Activated effector memory CD4-positive, alpha-beta T cell treated with Interleukin-2 at 50 U/mL for 16 hours (primary cell): ENCODE measurements around the gene ZNF774.
"Not testable (repeated sequence)": the region's sequence is repeated elsewhere in the genome, so short reads cannot be mapped to it uniquely, and the experiment has no call there.

Experiments used
- DNase-seq: peaks from one replicate; pipeline ENCODE4 v3.0.0-alpha.2; 2020

The ZNF774 gene

GRCh38 chr15:90393040-90393439, 41.0 kb downstream of the ZNF774 start:
- no peak for DNase-seq

DNA sequence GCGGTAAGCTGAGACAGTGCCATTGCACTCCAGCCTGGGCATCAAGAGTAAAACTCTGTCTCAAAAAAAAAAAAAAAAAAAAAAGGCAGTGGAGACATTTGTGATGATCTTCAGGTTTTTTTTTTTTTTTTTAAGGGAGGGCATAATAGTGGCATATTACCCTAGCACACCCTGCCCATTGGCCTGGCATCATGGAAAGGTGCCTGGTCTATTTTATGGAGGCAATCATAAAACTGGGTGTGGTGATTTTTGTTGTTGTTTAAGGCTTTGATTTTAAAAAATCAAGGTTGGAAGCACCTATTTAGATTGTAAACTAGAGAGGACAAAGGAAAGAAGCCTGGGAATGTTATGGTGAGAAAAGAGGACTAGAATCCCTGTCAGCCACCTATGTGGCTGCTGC, 42.0 kb downstream of the ZNF774 start:
- DNase-seq = no peak

GRCh38 chr15:90394748-90395442, 42.8 kb downstream of the ZNF774 start:
- DNase-seq = no peak

DNA sequence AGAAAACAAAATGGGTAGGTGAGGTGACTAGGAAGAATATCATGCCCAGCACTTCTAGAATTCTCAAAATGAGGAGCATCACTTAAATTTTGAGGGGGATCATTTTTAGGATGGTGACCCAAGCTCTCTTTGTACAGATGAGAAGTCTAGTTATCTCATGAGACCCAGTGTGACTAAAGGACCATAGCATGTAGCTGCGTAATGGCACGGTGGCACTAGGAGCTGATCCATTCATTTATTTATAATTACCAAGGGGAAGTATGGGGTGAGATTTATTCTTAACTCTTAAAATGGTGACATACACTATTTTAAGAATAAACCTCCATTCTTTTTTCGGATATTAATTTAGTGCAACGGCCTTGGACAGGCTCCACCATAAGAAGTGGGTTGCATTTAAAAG, 44.2 kb downstream of the ZNF774 start:
- DNase-seq = no peak

DNA sequence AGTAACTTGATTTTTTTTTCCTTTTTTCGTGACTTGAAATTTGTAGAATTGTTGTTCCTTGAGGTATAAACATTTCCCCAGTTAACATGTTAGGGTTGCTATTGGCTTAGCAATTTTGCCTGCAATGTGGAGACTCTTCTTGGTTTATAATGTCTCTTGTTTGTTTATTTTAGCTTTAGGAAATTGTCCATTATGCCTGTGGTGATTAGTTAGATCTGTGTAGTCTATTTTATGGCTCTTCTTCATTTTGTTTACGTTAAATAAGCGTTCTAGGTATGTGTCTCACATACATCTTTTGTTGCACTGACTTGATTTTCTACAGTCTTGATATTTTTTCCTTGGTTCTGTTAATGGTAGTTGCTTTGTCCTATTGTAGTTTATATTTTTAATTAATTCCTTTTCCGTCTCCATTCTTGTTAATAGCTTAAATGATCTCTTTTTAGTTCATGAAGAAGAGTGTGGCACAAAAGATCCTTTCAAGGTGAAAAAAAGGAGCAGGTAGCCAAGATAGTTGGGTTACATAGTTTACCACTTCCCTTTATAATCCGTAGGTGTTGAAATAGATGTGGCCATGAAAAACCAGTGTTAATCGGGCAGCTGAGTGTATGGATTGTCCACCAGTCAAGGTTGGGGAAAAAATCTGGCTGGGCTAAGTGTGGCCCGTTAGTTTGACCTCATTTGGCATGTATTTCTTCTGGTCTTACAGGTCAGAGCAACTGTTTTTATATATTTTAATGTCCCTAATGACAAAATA, 48.1 kb downstream of the ZNF774 start:
- no peak for DNase-seq

DNA sequence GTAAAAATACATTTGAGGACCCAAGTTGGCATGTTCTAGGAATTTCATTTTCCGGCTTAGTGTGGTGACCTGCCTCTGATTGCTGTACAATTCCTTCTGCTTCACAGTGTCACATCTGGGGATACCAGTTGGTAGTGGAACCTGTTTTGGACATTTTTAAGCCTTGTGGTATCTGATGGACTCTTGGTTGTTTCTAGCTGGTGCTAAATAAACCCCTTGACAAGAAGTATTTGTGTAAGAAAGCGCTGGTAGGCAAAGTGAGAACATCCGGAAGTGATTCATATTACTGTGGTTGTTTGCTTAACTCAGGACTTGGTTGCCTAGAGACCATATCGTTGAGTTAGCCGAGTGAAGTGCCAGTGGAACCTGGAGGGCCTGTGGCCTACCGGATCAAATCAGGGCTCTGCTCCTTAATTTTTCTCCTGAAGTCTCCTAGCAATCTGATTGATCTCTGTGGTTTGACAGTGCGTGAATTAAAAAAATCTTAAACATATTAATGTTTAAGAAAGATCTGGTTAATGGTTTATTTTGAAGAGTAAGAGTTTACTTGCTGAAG, 48.8 kb downstream of the ZNF774 start:
- DNase-seq = peak; percentile 26

DNA sequence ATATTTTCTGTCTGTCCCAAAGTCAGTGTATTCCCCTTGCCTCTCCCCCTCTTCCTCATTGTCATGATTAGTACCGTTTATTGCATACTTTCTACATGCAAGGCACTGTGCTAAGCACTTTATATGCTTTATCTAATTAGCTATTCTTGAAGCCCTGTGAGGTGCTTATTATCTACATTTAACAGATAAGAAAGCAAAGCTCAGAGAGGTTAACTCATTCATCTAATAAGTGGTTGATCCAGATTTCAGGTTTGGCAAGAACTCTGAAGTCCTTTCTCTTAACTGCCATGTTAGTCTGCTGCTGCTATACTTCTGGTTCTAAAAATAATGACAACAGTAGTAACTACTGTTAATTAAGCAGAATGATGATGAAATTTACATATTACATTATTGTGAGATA, 49.4 kb downstream of the ZNF774 start:
- no peak for DNase-seq

GRCh38 chr15:90402223-90402622, 50.1 kb downstream of the ZNF774 start:
- no peak for DNase-seq

DNA sequence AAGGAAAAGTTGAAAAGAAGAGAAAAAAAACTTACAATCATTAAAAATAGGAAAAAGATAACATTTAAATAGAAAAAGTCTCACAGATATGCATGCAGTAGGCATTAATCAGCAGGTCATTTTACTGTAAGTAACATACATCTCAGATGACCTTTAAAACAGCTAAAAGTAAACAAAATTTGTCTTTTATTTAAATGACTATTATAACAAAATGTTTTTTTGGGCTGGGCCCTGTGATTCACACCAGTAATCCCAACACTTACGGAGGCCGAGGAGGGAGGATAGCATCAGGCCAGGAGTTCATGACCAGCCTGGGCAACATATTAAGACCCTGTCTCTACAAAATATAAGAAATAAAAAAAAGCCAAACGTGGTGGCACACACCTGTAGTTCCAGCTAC, 50.7 kb downstream of the ZNF774 start:
- no peak for DNase-seq

- no peak for DNase-seq
Observed at GRCh38 chr15:90405055-90405607, 53.0 kb downstream of the ZNF774 start.

DNA sequence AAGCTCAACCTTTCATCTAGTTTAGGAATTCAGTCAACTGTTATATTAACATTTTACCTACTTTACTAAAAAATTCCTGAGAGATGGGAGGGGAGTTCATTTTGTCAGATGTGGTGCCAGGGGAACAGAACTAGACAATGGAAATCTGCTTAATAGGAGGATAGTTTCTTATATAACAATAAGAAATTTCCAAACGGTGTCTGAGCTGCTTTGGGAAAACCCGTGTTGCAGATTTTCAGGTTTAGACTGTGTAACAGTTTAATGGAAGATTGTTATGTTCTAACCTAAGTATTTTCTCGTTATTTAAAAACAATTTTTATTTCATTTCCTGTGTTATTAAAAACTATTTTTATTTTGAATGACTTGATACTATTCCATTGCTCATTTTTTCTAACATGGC, 55.3 kb downstream of the ZNF774 start:
- no peak for DNase-seq

DNA sequence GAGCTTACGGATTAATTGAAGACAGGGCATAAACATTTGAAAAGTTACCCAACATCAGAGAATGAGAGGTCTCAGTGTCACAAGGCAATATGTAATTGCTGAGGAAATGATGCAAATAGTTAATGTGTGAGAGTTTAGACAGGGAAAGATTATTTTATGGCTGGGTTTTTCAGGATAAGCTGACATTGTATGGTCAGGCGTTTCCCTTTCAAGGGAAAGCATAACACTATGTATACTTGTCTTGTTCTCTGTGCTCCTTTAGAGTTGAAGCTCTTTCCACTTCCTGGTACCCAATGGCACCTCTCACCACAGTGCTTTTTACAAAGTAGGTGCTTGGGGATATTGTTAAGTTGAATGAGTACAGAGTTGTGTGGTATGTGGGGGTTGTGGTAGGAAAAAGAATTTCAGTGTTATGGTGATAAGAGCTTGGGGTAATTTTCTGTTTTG, 55.8 kb downstream of the ZNF774 start:
- no peak for DNase-seq

GRCh38 chr15:90408657-90409056, 56.6 kb downstream of the ZNF774 start:
- DNase-seq = no peak

GRCh38 chr15:90409587-90409986, 57.5 kb downstream of the ZNF774 start:
- DNase-seq = not testable (repeated sequence)

DNA sequence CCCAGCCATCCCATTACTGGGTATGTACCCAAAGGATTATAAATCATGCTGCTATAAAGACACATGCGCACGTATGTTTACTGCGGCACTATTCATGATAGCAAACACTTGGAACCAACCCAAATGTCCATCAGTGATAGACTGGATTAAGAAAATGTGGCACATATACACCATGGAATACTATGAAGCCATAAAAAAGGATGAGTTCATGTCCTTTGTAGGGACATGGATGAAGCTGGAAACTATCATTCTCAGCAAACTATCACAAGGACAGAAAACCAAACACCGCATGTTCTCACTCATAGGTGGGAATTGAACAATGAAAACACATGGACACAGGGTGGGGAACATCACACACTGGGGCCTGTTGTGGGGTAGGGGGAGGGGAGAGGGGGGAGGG, 58.2 kb downstream of the ZNF774 start:
- DNase-seq = not testable (repeated sequence)

GRCh38 chr15:90411176-90411575, 59.1 kb downstream of the ZNF774 start:
- DNase-seq = no peak
